BJ (cell line): Measurements from ENCODE around the gene BCKDHB. TPM values are rescaled to one million over a fixed set of nuclear protein-coding genes. Genes with fewer than 3 reads are reported as not detected.

Experiments
- CTCF ChIA-PET: fragments of 350-600 bp; formaldehyde crosslinking; extraction: SDS; loops from one replicate; lab custom pipeline; 2021; ENCODE audit warnings: antibody characterized with exemption, inconsistent platforms; lab: Yijun Ruan, JAX
- POLR2A ChIA-PET: fragments of 300-600 bp; sonication (Branson Sonifier 250); formaldehyde crosslinking; extraction: SDS; loops from one replicate; lab custom pipeline; 2021; ENCODE audit warnings: antibody characterized with exemption; lab: Charles Lee
- DNase-seq: peaks from one replicate; pipeline ENCODE4 v3.0.0-alpha.2; 2011; ENCODE audit warnings: low read depth
- H3K27me3 ChIP-seq: 2 replicates; pipeline ENCODE4 v1.6.0; 2011; ENCODE audit warnings: low read length; ENCODE audit not compliant: control insufficient read depth, insufficient read depth
- H3K36me3 ChIP-seq: 2 replicates; pipeline ENCODE4 v1.5.1; 2011; ENCODE audit warnings: low read length; ENCODE audit not compliant: control insufficient read depth, insufficient read depth
- H3K4me3 ChIP-seq: 2 replicates; pipeline ENCODE4 v1.5.1; 2011; ENCODE audit warnings: low read depth, mild to moderate bottlenecking, control low read depth, low read length
- polyA plus RNA-seq: library from polyadenylated mRNA; depleted of rRNA; stranded (reverse); fragments of >200 nt; gene quantifications from 2 replicates; pipeline ENCODE4 v1.2.3, GENCODE V29; 2011
- TF ChIP-seq, protein P1 (sequence below): IDR thresholded peaks from 2 replicates; pipeline ENCODE4 v1.5.1; 2011; ENCODE audit warnings: low read depth, mild to moderate bottlenecking, control low read depth, inconsistent platforms, low read length, moderate library complexity; ENCODE audit not compliant: insufficient read depth

BCKDHB gene
- polyA plus RNA-seq, 1 experiment = 8.0 TPM

DNA sequence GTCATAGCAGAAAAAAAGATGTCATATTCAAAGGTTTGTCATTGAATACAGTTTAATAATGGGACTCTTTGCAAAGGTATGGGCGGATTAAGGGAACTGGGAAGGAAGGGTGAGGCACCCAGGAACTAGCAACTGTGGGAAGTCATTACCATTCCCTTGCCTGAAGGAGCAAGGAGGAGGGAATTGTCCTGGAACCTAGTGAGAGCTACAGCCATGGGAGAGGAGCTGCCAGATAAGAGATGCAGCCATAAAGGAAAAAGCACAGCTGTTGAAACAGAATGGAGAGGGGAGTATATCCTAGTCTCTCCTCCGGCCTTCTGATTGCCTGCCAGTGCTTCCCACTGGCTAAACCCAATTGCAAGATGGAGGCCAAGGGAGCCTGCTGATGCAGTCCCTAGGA, 250.6 kb downstream of the BCKDHB start:
- Histone ChIP-seq H3K4me3 (no peak overlapping the region), H3K27me3 (no peaks in the 10 kb centered on the region), H3K36me3 (no peaks in the 10 kb centered on the region)
- no peak for DNase-seq
- ChIA-PET CTCF (interaction anchor here (1.4 kb wide), 1 partner anchor 9 kb away, joined by 4 read pairs; no protein-coding TSS in a partner anchor), POLR2A (no interaction called here)
- TF ChIP-seq, protein P1, sequence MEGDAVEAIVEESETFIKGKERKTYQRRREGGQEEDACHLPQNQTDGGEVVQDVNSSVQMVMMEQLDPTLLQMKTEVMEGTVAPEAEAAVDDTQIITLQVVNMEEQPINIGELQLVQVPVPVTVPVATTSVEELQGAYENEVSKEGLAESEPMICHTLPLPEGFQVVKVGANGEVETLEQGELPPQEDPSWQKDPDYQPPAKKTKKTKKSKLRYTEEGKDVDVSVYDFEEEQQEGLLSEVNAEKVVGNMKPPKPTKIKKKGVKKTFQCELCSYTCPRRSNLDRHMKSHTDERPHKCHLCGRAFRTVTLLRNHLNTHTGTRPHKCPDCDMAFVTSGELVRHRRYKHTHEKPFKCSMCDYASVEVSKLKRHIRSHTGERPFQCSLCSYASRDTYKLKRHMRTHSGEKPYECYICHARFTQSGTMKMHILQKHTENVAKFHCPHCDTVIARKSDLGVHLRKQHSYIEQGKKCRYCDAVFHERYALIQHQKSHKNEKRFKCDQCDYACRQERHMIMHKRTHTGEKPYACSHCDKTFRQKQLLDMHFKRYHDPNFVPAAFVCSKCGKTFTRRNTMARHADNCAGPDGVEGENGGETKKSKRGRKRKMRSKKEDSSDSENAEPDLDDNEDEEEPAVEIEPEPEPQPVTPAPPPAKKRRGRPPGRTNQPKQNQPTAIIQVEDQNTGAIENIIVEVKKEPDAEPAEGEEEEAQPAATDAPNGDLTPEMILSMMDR = no peak

DNA sequence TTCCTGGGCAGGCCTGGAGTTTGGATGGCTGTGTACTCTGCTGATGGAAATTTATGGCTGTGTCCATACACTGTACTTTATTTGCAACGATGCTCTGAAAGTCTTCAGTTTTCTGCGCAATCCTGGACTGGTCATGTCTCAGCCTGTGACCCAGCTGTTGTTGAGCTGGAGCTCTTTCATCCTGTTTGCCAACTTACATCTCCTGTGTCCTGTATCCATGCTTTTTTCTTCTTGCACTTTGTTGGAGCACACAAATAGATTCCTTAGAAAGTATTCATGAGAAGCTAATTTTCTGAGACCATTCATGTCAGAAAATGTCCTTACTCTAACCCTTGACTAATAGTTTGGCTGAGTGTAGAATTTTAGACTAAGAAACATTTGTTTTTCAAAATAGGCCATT, 251.2 kb downstream of the BCKDHB start:
- ChIA-PET POLR2A (no interaction called here), CTCF (interaction anchor here (1.4 kb wide), 1 partner anchor 9 kb away, joined by 4 read pairs; no protein-coding TSS in a partner anchor)
- no peak for DNase-seq
- Histone ChIP-seq H3K36me3 (no peaks in the 10 kb centered on the region), H3K27me3 (no peaks in the 10 kb centered on the region), H3K4me3 (no peak overlapping the region)
- TF ChIP-seq, protein P1 = no peak

DNA sequence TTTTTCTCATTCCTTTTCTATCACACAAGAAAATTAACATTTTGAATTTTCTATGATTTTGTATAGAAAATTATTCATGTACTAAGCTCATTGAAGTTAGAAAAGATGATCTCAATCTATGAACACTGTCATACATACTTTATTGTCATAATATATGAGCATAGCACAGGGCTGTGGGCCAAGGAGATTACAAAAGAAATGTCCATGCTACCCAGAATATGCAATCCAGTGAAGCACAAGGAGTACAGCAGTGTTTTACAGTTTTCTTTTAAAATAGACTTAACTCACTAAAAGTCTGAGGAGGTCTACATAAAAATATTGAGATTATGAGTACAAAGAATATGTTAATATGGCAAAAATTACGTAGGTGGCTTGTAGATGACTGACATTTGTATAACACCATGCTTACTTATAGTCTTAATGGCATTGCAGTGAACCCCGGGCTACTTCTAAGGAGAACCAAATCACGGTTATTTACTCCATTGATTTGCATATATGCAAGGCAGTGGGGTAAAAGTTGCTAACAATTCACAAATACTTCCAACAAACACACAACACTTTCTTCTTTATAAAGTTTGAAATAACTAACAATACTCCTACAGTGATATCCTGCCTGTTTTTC, 257.1 kb downstream of the BCKDHB start:
- H3K27me3 ChIP-seq = no peaks in the 10 kb centered on the region
- H3K4me3 ChIP-seq = no peak overlapping the region
- POLR2A ChIA-PET = no interaction called here
- TF ChIP-seq, protein P1 = no peak
- H3K36me3 ChIP-seq = no peaks in the 10 kb centered on the region
- DNase-seq = no peak
- CTCF ChIA-PET = interaction anchor here (0.6 kb wide), 1 partner anchor 149 kb away, joined by 3 read pairs; no protein-coding TSS in a partner anchor

DNA sequence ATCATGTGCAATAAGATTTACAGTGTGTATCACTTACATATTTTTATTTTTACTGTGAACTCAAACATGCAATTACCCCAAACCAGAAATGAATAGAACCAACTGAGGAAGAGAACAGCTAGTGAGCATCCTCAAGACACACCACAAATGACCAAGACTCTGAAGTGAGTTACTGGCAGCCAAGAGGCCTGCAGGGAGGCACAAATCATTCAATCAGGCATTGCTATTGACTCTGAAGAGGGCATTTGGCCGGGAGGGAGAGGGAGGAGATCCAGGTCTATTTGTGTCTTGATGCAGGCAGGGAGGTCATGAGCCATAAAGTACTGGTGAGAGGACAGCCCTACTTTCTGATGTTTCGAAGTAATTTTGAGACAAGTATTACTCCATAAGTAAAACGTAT, 257.7 kb downstream of the BCKDHB start:
- ChIA-PET CTCF (no interaction called here), POLR2A (no interaction called here)
- no peak overlapping the region for H3K4me3 ChIP-seq
- H3K27me3 ChIP-seq = no peaks in the 10 kb centered on the region
- H3K36me3 ChIP-seq = no peaks in the 10 kb centered on the region
- DNase-seq = no peak
- TF ChIP-seq, protein P1 = no peak

DNA sequence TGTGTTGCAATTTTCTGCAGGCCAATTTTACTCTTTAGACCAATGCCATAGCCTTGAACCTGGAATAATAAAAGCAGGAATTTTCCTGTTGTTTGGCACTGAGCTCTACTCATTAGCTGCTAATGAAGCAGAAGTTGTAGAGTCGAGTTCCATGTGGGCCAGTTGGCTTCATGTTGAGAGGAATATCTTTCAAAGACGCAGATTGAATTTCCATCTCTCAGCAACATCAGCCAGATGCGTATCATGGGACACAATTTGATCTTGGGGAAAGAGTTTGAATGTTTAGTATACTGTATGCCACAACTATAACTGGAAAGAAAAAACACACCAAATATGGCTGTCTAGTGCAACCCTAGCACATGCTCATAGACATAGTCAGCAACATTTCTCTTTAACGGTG, 259.6 kb downstream of the BCKDHB start:
- POLR2A ChIA-PET = no interaction called here
- H3K4me3 ChIP-seq = no peak overlapping the region
- TF ChIP-seq, protein P1 = no peak
- no peak for DNase-seq
- CTCF ChIA-PET = interaction anchor here (1.8 kb wide), 1 partner anchor 9 kb away, joined by 4 read pairs; no protein-coding TSS in a partner anchor
- no peaks in the 10 kb centered on the region for H3K36me3 ChIP-seq
- H3K27me3 ChIP-seq = no peaks in the 10 kb centered on the region
